DMS114 treated with DMSO at 0.1 percent for 48 hours (cell line): Measurements from ENCODE around the gene PCDH1.
"Not testable (repeated sequence)": the region's sequence is repeated elsewhere in the genome, so short reads cannot be mapped to it uniquely, and the experiment has no call there.

Experiments used
- DNase-seq: peaks from one replicate; lab custom pipeline; 2025; ENCODE audit not compliant: unreplicated experiment; lab: John Stamatoyannopoulos, UW

Gene PCDH1

DNA sequence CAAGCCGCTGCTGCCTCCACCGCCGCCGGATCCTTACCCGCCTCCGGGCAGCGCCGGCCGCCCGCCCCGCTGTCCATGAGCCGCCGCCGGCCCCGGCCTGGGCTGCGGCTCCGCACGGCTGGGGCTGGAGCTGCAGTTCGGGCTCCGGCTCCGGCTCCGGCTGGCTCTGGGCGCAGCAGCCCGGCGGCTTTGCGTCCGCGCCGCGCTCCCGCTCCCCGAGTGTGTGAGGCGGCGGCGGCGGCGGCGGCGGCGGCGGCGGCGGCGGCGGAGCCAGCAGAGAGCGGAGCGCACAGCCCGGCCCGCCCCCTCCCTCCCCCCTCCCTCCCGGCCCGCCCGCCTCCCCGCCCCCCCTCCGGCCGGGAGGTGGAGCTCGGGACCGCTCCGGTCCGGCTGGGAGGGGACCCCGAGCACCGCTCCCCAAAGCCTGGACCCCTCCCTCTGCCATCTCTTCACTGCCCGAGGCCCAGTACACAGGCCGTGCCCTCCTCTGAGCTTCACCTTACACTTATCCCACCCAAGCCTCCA lies at the start of gene PCDH1:
Gene PCDH1, minus strand, starts transcription at position 225 of the 525 bp plus-strand sequence. Its CDS starts 148 bp downstream, at position 77.
- DNase-seq, result no peak

DNA sequence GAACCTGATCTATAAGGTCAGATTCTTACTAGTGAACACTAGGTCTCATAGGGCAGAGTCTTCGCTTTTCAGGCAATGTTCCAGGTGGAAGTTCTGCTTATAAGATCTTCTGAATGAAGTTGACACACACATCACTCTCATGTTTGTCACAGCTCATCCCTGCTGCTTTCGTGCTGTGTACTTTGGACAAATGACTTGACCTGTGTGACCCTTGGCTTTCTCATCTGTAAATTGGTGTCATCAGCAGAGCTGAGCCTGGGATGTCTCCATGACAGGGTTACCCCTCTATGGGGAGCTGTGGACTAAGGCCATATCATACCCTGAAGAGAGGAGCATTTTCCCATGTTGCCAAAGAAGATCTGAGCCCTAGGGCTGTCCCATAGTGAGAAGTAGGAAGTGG lies 48.2 kb upstream of the PCDH1 start:
- no peak for DNase-seq

DNA sequence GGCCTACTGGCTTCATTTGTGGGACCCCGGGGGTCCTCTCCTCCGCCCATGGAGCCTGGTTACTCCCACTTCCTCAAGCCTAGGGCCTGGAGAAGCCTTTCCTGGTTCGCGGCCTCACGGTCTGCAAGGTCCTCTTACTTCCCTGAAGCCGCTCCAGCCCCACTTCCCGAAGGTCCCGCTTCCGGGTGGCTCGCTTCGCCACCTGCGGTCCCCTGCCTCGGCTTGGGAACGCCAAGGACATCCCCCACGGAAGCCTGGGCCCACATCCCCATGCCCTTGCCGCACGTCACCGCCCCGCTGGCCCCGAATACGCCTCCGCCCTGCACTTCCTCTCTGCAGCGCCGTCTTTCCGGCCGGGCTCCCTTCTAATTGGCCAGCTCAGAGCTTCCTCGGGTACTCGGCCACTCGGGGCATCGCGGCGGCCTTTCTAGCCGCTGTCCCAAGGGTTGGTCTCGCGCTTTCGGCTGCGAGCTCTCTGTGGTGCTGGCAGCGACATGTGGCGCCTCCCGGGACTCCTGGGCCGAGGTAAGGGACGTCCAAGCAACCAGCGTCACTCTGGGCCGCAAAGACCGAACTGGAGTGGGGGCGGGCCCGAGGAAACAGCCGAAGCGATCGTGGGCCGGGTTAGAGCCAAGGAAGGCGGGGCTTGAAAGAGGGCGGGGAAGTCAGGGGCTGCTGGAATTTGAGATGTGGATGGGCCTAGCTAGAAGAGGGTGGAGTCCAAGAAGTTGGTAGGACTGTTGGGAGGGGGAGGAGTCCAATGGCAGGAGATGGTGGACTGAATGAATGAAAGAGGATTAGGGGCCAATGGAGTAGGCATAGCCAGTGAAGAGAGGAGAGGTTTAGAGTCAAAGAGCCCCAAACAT lies 45.5 kb upstream of the PCDH1 start, which contains the start of gene DELE1:
Gene DELE1, plus strand, starts transcription at position 424 of the 866 bp plus-strand sequence. Its CDS starts 71 bp downstream, at position 495.
- DNase-seq, result peak; percentile 96

DNA sequence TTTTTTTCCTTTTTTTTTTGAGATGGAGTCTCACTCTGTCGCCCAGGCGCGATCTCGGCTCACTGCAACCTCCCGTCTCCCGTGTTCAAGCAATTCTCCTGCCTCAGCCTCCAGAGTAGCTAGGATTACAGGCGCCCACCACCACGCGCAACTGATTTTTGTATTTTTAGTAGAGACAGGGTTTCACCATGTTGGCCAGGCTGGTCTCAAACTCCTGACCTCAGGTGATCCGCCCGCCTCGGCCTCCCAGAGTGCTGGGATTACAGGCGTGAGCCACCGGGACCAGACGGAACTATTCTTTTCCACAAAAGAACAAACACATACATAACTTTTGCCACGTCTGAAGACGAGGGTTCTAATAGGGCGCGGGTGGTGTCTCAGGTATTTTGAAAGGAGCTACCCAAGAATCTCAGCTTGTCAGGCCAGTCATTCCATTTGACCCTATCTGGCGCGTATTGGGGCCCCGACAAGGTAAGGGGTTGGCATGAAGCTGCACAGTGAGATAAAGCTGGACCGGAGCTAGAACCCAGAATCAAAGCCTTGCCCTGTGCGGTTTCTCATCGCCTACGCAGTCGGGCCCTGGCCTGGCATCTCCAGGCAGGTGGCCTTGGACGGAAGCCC lies 44.7 kb upstream of the PCDH1 start:
- DNase-seq, result not testable (repeated sequence)

DNA sequence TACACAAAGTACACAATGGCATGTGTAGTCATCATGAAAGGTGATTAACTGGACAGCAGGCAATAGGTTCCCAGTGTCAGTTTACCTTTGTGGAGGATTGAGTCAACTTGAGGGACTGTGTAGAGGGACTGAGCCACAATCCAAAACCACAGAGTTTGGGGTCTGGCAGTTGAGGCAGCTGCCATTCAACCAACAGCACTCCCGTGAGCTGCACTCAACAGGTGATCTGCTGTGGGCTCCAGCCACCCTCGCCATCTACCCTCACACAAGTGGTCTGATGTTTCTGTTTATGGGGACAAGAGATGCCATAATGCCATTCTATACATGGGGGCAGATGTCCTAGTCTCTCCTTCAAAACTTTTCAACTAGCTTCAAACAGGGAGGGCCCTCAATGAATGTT lies 42.6 kb upstream of the PCDH1 start:
- no peak for DNase-seq

DNA sequence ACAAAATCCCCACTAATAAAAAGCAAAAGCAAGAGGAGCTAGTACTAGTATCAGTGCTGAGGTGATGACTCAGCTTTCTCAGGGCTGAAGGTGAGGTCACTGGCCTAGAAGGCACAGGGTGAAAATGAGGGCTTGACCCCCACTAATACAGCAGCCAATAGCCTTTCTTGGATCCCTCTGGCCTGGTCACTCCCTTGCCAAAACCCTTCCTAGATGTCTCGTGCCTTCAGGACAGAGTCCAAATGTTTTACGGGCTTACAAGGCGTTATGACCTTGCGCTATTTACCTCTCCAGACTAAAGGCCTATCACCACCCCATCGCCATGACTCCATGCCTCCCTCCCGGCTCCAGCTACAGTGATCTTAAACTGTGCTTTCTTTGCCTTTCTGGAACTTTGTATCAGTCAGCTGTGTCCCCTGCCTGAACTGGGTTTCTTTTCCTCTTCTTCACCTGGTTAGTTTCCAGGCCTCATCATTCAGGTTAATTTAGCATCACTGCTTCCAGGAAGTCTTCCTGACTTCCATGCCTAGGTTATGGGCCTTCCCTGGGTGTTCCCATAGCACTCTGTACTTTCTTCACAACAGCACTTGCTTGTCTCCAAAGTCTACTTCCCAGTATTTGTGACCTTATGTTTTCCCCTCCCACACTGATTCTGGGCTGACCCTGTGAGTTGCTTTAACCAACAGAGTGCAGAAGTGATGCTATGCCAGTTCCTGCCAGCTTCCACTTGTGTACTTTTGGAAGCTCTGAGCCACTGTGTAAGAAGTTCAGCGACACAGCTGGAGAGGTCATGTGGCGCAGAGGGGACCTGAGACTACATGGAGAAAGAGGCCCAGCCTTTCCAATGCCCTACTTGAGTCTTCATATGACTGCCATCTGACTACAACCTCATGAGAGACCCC lies 41.3 kb upstream of the PCDH1 start:
- DNase-seq, result no peak

DNA sequence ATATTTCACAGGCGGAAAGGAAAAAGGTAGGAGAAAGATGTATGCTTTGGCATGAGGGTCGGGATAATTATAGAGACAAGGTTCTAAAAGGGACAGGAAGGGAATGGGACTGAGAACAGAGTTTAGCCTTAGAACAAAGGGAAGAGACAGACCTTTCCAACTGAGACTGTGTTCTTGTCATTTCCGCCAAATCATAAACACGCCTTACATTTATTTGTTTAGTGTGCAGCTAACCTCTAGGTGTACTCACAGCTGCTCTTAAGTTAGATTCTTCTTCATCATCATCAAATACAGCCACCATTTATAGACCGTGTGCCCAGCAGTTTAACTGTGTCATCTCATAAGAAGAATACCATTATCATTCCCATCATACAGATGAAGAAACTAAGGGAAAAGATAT lies 39.5 kb upstream of the PCDH1 start:
- no peak for DNase-seq

DNA sequence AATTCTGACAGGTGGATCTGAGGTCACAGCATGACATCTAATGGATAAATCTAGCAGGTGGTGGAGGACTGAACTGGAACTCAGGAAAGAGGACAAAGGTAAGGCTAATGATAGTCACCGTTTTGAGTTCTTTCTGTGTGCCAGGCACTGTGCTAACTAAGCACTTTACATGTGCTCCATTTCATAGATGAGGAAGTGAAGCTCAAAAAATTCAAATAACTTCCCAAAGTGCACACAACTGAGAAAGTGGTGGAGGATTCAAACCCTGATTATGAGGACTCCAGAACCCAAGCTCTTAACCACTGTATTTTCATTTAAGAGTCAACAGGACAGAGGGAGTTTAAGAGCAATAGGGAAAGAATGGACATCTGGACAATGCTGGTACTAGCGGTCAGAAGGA lies 38.3 kb upstream of the PCDH1 start:
- no peak for DNase-seq

DNA sequence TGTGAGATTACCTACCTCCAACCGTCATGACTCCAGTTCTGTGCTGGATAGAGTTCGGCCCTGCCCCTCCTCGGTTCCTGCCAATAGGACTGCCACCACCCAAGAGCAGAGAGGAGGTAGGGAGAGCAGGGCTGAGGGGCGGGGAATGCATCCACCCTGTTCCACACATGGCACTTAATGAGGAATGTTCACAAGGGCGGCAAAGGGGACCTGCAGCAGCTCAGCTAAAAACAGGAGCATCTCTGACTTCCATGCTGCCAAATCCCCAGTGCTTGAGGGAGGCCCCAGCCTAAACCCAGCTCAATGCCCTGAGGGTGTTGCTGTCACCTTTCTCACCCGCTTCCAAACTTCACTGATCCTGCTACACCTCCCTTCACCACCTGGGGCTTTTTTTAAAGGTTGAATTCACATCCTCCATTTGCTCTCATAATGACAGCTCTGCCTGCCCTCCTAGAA lies 37.7 kb upstream of the PCDH1 start:
- DNase-seq, result no peak

DNA sequence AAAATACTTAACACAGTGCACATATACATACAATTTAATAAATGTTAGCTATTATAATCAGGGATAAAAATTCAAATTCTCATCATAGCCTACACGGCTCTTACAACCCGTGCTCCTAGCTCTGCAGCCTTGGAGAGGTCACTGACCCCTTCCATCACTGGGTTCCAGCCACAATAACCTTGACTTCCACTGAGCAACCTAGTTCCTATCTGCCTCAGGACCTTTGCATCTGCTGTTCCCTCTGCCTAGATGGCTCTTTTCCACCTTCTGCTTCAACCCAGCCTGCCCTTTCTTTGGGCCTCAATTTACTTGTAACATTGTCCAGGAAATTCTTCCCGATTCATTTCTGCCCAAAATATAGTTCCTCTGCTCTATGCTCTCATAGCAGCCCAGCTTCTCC lies 36.6 kb upstream of the PCDH1 start:
- DNase-seq, result no peak

DNA sequence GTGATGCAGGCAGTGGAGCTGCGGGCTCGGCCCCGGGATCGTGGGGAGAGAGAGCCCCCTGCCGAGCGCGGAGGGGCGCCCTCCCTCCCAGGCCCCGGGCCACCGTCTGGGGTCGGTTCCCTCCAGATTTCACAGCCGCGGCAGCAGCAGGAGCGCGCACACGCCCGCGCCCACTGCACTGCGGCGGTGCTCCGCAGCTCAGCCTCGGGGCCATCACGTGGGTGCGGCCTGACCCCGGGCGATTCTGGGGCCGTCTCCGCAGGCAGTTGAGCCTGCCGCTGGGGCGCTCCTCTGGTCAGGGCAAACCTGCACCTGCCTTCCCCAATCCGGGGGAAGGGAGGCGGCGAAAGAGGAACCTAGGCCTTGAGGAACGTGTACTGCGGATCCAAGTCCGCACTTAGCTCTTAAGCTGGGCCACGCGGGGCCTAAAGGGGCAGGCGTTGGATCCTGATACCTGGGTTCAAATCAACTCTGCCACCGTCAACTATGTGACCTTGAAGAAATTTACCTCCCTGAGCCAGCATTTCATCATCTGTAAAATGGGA lies 36.1 kb upstream of the PCDH1 start:
- DNase-seq, result peak; percentile 9

DNA sequence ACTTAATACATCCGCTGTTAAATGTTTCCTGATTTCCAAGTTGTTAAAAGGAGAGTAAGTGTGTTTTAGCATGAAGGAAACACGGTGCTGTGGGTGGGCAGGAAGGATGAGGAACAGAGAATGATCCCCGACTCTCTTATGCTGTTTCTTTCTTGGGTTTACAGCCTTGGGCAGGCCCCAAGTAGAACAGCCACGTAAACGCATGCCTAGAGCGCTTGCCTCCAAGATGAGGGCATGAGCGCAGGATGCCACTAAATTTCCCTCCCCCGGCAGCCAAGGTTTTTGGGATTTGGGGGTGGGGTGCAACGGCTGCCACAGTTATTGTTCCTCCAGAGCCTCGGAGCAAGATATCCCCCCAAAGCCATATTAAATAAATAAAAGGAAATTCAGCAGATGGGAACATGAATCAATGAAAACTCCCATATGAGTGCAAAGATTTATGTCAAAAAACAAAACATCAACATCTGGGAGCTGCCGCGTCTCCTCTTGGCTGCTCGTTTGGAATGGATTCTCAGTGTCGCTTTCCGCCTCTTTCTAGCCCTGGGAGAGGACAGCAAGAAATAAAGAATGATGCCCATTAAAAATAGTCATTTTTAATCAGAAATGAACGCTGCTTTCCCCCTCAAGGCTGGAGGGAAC lies 35.5 kb upstream of the PCDH1 start:
- no peak for DNase-seq

DNA sequence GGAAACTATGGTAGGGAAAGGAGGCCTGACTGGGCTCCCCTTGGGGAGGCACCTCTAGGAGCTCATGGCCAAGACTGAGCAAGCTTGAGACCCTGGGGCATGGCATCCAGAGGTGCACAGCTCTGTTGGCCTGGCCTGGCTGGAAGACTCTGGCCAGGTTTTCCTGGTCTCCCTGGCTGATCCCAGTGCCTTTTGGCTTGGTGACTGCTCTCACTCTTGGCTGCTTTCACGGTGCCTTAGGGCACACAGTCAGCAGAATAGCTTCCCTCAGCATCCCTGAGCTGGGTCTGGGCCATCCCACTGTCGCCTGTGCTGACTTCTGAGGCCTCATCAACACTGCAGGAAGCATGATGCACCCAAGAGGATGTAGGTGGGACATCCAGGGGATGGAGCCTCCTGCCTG lies 32.1 kb upstream of the PCDH1 start:
- DNase-seq, result no peak

DNA sequence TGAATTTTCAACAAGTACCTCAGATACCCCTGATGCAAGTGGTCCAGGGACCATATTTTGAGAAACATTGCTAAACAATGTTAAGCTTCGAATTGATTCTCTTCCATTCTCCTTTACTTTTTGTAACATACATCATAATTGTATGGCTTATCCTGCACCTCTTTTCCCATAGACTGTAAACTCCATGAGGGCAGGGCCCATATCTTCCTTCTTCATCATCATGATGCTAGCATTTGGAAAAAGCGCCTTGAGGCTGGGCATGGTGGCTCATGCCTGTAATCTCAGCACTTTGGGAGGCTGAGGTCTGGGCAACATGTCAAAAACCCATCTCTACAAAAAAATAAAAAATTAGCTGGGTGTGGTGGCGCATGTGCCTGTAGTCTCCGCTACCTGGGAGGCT lies 31.0 kb upstream of the PCDH1 start:
- no peak for DNase-seq

DNA sequence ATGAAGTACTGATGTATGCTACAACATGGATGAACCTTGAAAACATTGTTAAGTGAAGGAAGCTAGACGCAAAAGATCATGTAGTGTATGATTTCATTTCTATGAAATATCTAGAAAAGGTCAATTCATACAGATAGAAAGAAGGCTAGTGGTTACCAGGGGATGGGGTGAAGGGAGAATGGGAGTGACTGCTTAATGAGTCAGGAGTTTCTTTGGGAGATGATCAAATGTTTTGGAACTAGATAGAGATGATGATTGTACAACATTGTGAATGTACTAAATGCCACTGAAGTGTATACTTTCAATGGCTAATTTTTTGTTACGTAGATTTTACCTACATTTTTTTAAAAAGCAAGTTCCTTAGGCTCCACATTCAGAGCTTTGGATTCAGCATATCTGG lies 30.6 kb upstream of the PCDH1 start:
- DNase-seq, result no peak

DNA sequence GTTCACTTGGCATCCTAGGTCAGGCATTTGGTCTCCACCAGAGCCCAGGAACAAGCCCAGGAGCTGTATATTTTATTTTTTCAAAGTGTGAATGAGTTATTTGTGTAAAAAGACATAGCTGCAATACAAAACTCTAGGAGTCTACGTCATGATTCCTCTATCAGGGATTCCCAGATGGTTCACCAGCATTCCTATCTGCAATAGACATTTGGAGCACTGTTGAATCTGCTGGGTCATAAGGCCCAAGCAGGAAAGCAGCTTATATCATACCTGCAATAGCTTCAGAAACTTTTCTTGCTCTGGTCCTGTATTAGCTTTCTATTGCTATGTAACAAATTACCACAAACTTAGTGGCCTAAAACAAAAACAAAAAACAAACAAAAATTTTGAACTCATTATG lies 28.8 kb upstream of the PCDH1 start:
- no peak for DNase-seq

DNA sequence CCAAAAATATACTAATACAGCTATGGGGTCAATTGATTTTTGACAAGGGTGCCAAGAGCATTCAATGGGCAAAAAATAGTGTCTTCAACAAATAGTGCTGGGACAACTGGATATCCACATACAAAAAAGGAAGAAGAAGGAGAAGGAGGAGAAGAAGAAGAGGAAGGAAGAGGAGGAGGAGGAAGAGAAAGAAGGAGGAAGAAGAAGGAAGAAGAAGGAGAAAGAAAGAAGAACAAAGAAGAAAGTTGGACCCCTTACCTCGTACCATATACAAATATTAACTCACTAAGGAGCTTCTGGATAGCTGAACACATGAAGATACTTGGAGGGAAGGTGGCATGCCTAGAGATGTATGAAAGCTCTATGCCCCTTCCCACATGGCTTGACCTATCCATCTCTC lies 28.3 kb upstream of the PCDH1 start:
- DNase-seq, result no peak

DNA sequence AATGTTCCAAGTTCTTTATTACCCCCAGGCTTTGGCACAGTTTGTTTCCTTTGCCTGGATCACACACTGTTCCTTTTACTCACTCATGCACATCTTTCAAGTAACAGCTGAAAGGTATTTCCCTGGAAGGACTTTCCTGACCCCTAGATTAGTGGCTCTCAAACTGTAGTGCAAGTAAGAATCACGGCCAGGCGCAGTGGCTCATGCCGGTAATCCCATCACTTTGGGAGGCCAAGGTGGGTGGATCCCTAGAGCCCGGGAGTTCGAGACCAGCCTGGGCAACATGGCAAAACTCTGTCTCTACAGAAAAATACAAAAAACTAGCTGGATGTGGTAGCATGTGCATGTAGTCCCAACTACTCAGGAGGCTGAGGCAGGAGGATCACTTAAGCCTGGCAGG lies 26.3 kb upstream of the PCDH1 start:
- no peak for DNase-seq

DNA sequence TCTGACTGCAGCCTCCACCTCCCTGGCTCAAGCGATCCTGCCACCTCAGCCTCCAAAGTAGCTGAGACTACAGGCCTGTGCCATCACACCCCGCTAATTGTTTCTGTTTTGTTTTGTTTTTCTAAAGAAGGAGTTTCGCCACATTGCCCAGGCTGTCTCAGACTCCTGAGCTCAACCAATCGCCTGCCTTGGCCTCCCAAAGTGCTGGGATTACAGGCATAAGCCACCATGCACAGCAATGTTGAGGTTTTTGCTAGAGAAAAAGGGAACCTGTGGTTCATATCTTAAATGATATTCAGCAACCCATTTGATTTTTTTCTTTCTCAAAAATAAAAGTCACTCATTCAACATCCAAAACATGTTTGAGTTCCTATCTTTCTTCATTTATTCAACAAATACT lies 25.1 kb upstream of the PCDH1 start:
- no peak for DNase-seq
